C4-2B (cell line): ENCODE data around the gene TRPM8.

Experiments
- ZFX ChIP-seq: fragments of 450-650 bp; IDR thresholded peaks from 2 replicates; pipeline ENCODE4 v1.6.1; 2017
- TF ChIP-seq, protein P1 (sequence below): fragments of 450-650 bp; conservative IDR thresholded peaks from 2 replicates; pipeline ENCODE4 v1.5.1; 2017; ENCODE audit warnings: mild to moderate bottlenecking

DNA sequence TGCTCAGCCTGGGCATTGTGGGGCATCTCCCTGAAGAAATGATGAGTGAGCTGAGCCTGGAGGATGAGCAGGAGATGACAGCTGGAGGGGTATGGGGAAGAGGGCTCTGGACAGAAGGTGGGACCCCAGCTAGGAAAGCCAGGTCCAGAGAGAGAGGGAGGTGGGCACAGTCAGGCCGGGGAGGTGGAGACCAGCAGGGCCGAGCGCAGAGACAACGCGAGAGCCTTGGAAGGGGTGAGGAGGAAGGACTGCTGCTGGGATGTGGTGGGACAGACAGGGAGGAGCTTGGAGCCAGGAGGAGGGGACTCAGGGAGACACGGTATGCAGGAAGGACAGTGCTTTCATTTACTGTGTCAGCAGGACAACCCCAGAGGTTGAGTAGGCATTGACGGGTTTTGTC, 8.2 kb downstream of the TRPM8 start:
- TF ChIP-seq, protein P1, sequence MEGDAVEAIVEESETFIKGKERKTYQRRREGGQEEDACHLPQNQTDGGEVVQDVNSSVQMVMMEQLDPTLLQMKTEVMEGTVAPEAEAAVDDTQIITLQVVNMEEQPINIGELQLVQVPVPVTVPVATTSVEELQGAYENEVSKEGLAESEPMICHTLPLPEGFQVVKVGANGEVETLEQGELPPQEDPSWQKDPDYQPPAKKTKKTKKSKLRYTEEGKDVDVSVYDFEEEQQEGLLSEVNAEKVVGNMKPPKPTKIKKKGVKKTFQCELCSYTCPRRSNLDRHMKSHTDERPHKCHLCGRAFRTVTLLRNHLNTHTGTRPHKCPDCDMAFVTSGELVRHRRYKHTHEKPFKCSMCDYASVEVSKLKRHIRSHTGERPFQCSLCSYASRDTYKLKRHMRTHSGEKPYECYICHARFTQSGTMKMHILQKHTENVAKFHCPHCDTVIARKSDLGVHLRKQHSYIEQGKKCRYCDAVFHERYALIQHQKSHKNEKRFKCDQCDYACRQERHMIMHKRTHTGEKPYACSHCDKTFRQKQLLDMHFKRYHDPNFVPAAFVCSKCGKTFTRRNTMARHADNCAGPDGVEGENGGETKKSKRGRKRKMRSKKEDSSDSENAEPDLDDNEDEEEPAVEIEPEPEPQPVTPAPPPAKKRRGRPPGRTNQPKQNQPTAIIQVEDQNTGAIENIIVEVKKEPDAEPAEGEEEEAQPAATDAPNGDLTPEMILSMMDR, result no peak
- TF ChIP-seq ZFX, result no peak
